SK-N-SH (cell line): ENCODE results near the gene GALNT17. TPM values are rescaled to one million over a fixed set of nuclear protein-coding genes. Genes with fewer than 3 reads are reported as not detected.
"Not testable (repeated sequence)": the region's sequence is repeated elsewhere in the genome, so short reads cannot be mapped to it uniquely, and the experiment has no call there.

ENCODE experiments used
- CTCF ChIA-PET: fragments of 300-600, 350-600 bp; formaldehyde crosslinking; extraction: SDS; loops from one replicate; lab custom pipeline; 2021; lab: Yijun Ruan, JAX
- POLR2A ChIA-PET: fragments of 350-600 bp; sonication (Branson Sonifier 250); formaldehyde crosslinking; extraction: SDS; loops from one replicate; lab custom pipeline; 2020; ENCODE audit warnings: antibody characterized with exemption, inconsistent platforms; lab: Yijun Ruan, JAX
- DNase-seq: peaks from one replicate; pipeline ENCODE4 v3.0.0; 2012
- H2AFZ ChIP-seq: fragments of 200-600 bp; sonication (generic); 2 replicates; pipeline ENCODE4 v1.8.1; 2016; ENCODE audit warnings: antibody characterized with exemption, mild to moderate bottlenecking, low read depth
- H3F3A ChIP-seq: fragments of 200-600 bp; sonication (generic); replicated peaks from 2 replicates; pipeline ENCODE3; 2016; ENCODE audit warnings: antibody characterized with exemption, mild to moderate bottlenecking; ENCODE audit not compliant: insufficient read depth
- H3K27ac ChIP-seq, 2 experiments: fragments of 200-500 bp in 1 of 2; fragments of 200-600 bp in 1 of 2; sonication (Bioruptor generic) in 1 of 2; sonication (generic), shearing (Covaris generic) in 1 of 2; 2 replicates each; pipeline versions ENCODE4 v1.5.1 to v1.6.1; 2014 to 2016; ENCODE audit warnings: low read depth in 2 of 2, inconsistent platforms in 1 of 2, low read length in 1 of 2, mild to moderate bottlenecking in 1 of 2, mixed read lengths in 1 of 2
- H3K27me3 ChIP-seq: fragments of 200-600 bp; sonication (generic), shearing (Covaris generic); 2 replicates; pipeline ENCODE4 v1.6.1; 2016; ENCODE audit warnings: mixed run types; ENCODE audit not compliant: insufficient read depth
- H3K36me3 ChIP-seq, 2 experiments: fragments of 200-500 bp in 1 of 2; fragments of 200-600 bp in 1 of 2; sonication (Bioruptor generic) in 1 of 2; sonication (generic) in 1 of 2; replicated peaks in 1 of 2; 2 replicates each; pipeline versions ENCODE3 to v1.5.1; 2014 to 2016; ENCODE audit warnings: low read length in 1 of 2, mild to moderate bottlenecking in 1 of 2; ENCODE audit not compliant: insufficient read depth in 2 of 2, control insufficient read depth in 1 of 2
- H3K4me1 ChIP-seq, 2 experiments: fragments of 200-500 bp in 1 of 2; fragments of 200-600 bp in 1 of 2; sonication (Bioruptor generic) in 1 of 2; sonication (generic), shearing (Covaris generic) in 1 of 2; 2 replicates each; pipeline versions ENCODE4 v1.5.1 to v1.6.1; 2014 to 2016; ENCODE audit warnings: low read depth in 1 of 2, low read length in 1 of 2, mixed run types in 1 of 2; ENCODE audit not compliant: insufficient read depth in 2 of 2, control insufficient read depth in 1 of 2
- H3K4me2 ChIP-seq: fragments of 200-600 bp; sonication (generic), shearing (Covaris generic); 2 replicates; pipeline ENCODE4 v1.6.1; 2017; ENCODE audit warnings: mixed run types
- H3K4me3 ChIP-seq, 2 experiments: fragments of 200-500 bp in 1 of 2; fragments of 200-600 bp in 1 of 2; sonication (Bioruptor generic) in 1 of 2; sonication (generic), shearing (Covaris generic) in 1 of 2; 2 replicates each; pipeline versions ENCODE4 v1.5.1 to v1.8.1; 2014 to 2016; ENCODE audit warnings: low read depth in 2 of 2, inconsistent platforms in 1 of 2, low read length in 1 of 2, mild to moderate bottlenecking in 1 of 2, mixed read lengths in 1 of 2, moderate library complexity in 1 of 2
- H3K79me2 ChIP-seq: fragments of 200-600 bp; sonication (generic); 2 replicates; pipeline ENCODE4 v1.8.1; 2017; ENCODE audit warnings: mild to moderate bottlenecking; ENCODE audit not compliant: insufficient read depth
- H3K9ac ChIP-seq: fragments of 200-600 bp; sonication (generic); 2 replicates; pipeline ENCODE4 v1.6.1; 2017; ENCODE audit warnings: mixed run types
- H3K9me2 ChIP-seq: fragments of 200-600 bp; sonication (generic); 2 replicates; pipeline ENCODE4 v1.6.1; 2017; ENCODE audit warnings: mixed run types
- H3K9me3 ChIP-seq: fragments of 200-600 bp; sonication (generic); 2 replicates; pipeline ENCODE4 v1.6.1; 2017; ENCODE audit warnings: mixed run types, mild to moderate bottlenecking, moderate library complexity
- H4K20me1 ChIP-seq: fragments of 200-600 bp; sonication (generic); 2 replicates; pipeline ENCODE4 v1.6.1; 2017; ENCODE audit warnings: mild to moderate bottlenecking, mixed run types; ENCODE audit not compliant: insufficient read depth
- CHD2 ChIP-seq: fragments of 150-350 bp; IDR thresholded peaks from 2 replicates; pipeline ENCODE4 v1.6.1; 2018; ENCODE audit warnings: low read length; ENCODE audit not compliant: partially characterized antibody
- ELF1 ChIP-seq: IDR thresholded peaks from 2 replicates; pipeline ENCODE4 v1.4.0; 2012
- EZH2phosphoT487 ChIP-seq: fragments of 200-600 bp; sonication (generic); IDR thresholded peaks from 2 replicates; pipeline ENCODE4 v1.6.1; 2017; ENCODE audit warnings: low read depth, mixed run types, mild to moderate bottlenecking, antibody characterized with exemption, moderate library complexity, borderline replicate concordance
- FOSL2 ChIP-seq: IDR thresholded peaks from 2 replicates; pipeline ENCODE4 v1.4.0; 2012; ENCODE audit warnings: low read depth, mild to moderate bottlenecking, moderate library complexity, borderline replicate concordance
- GATA2 ChIP-seq: sonication (generic); formaldehyde crosslinking; IDR thresholded peaks from 2 replicates; pipeline ENCODE4 v1.5.0; 2020; ENCODE audit warnings: mild to moderate bottlenecking, missing genetic modification reagents
- MXI1 ChIP-seq: IDR thresholded peaks from 2 replicates; pipeline ENCODE4 v1.6.1; 2012; ENCODE audit warnings: mild to moderate bottlenecking, low read depth, low read length, improper control_type of control experiment
- NRF1 ChIP-seq: IDR thresholded peaks from 2 replicates; pipeline ENCODE4 v1.6.1; 2012; ENCODE audit warnings: low read depth, mild to moderate bottlenecking, low read length
- POLR2AphosphoS5 ChIP-seq: IDR thresholded peaks from 2 replicates; pipeline ENCODE4 v1.6.1; 2012; ENCODE audit warnings: low read depth, low read length
- RCOR1 ChIP-seq: fragments of 150-350 bp; IDR thresholded peaks from 2 replicates; pipeline ENCODE4 v1.6.1; 2017; ENCODE audit warnings: antibody characterized with exemption, low read length
- RFX5 ChIP-seq: IDR thresholded peaks from 2 replicates; pipeline ENCODE4 v1.6.1; 2012; ENCODE audit warnings: mild to moderate bottlenecking, improper control_type of control experiment, low read length
- SIN3A ChIP-seq: IDR thresholded peaks from 2 replicates; pipeline ENCODE4 v1.6.1; 2012; ENCODE audit warnings: low read depth, mild to moderate bottlenecking, low read length, moderate library complexity, borderline replicate concordance
- SMC3 ChIP-seq: IDR thresholded peaks from 2 replicates; pipeline ENCODE4 v1.6.1; 2012; ENCODE audit warnings: low read depth, low read length, improper control_type of control experiment
- TCF12 ChIP-seq: IDR thresholded peaks from 2 replicates; pipeline ENCODE4 v1.4.0; 2012
- USF2 ChIP-seq: fragments of 150-350 bp; IDR thresholded peaks from 2 replicates; pipeline ENCODE4 v1.6.1; 2017; ENCODE audit warnings: antibody characterized with exemption, low read length, low read depth, borderline replicate concordance
- YY1 ChIP-seq: IDR thresholded peaks from 2 replicates; pipeline ENCODE4 v1.4.0; 2012; ENCODE audit warnings: low read depth, mild to moderate bottlenecking
- WGBS: methylation state at CpG from one replicate; pipeline ENCODE4 v1.1.6; 2017; ENCODE audit warnings: low lambda C conversion rate; 5-methylcytosine and 5-hydroxymethylcytosine counted together
- polyA plus RNA-seq, 3 experiments: library from polyadenylated mRNA; depleted of rRNA; stranded (reverse); fragments of >200 nt; gene quantifications; 2 replicates each; pipeline ENCODE4 v1.2.3, GENCODE V29; 2012
- TF ChIP-seq, protein P1 (sequence below): fragments of 200-600 bp; sonication (generic); IDR thresholded peaks from 2 replicates; pipeline ENCODE4 v1.6.1; 2017; ENCODE audit warnings: antibody characterized with exemption, mild to moderate bottlenecking, moderate library complexity

GALNT17 gene
- polyA plus RNA-seq, 1 of the 3 experiments (the other 2 are of a cell fraction) = not detected

GRCh38 chr7:71639382-71640085 lies 507.6 kb downstream of the GALNT17 start:
- DNase-seq = no peak
- Histone ChIP-seq H3K36me3 (no peaks in the 10 kb centered on the region), H3K9ac (no peak overlapping the region), H3K4me2 (no peak overlapping the region), H3F3A (no peaks in the 10 kb centered on the region), H3K4me1 (no peaks in the 10 kb centered on the region), H4K20me1 (no peaks in the 10 kb centered on the region), H3K9me3 (no peaks in the 10 kb centered on the region), H3K27ac (no peak overlapping the region), H3K9me2 (no peaks in the 10 kb centered on the region), H3K27me3 (no peaks in the 10 kb centered on the region), H3K79me2 (no peaks in the 10 kb centered on the region), H2AFZ (no peak overlapping the region), H3K4me3 (no peak overlapping the region)
- CTCF ChIA-PET = no interaction called here
- whole genome bisulfite sequencing = 43% methylated on average over 12 of the region's 12 CpGs
- POLR2A ChIA-PET = no interaction called here
- no peak for TF ChIP-seq SMC3
- no peak for TF ChIP-seq RCOR1
- no peak for TF ChIP-seq NRF1
- no peak for TF ChIP-seq YY1
- TF ChIP-seq, protein P1, sequence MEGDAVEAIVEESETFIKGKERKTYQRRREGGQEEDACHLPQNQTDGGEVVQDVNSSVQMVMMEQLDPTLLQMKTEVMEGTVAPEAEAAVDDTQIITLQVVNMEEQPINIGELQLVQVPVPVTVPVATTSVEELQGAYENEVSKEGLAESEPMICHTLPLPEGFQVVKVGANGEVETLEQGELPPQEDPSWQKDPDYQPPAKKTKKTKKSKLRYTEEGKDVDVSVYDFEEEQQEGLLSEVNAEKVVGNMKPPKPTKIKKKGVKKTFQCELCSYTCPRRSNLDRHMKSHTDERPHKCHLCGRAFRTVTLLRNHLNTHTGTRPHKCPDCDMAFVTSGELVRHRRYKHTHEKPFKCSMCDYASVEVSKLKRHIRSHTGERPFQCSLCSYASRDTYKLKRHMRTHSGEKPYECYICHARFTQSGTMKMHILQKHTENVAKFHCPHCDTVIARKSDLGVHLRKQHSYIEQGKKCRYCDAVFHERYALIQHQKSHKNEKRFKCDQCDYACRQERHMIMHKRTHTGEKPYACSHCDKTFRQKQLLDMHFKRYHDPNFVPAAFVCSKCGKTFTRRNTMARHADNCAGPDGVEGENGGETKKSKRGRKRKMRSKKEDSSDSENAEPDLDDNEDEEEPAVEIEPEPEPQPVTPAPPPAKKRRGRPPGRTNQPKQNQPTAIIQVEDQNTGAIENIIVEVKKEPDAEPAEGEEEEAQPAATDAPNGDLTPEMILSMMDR = no peak
- TF ChIP-seq TCF12 = no peak
- no peak for TF ChIP-seq RFX5
- no peak for TF ChIP-seq ELF1
- no peak for TF ChIP-seq SIN3A
- no peak for TF ChIP-seq MXI1
- TF ChIP-seq CHD2 = no peak
- TF ChIP-seq POLR2AphosphoS5 = no peak
- no peak for TF ChIP-seq FOSL2
- no peak for TF ChIP-seq EZH2phosphoT487
- TF ChIP-seq GATA2 (CRISPR knock-in tag) = no peak
- TF ChIP-seq USF2 = no peak

DNA sequence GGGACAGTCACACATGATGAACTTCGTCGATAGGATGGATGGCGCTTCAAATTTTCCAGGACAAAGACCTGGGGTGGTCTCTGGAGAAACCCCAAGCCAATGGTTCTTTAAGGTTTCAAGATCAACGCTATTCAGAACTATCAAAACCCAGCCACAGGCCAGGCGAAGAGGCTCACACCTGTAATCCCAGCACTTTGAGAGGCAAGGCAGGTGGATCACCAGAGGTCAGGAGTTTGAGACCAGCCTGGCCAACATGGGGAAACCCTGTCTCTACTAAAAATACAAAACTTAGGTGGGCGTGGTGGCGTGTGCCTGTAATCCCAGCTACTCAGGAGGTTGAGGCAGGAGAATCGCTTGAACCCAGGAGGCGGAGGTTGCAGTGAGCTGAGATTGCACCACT lies 511.1 kb downstream of the GALNT17 start:
- CTCF ChIA-PET, H3K27ac ChIP-seq: not testable (repeated sequence)
- WGBS = 21% methylated on average over 9 of the region's 9 CpGs

More for the DNA sequence above, 511.1 kb downstream of the GALNT17 start:
- H3K27me3 ChIP-seq, H3K36me3 ChIP-seq, H3K79me2 ChIP-seq, H3K4me1 ChIP-seq, H3K4me3 ChIP-seq, DNase-seq, H4K20me1 ChIP-seq, H3K9me3 ChIP-seq, H2AFZ ChIP-seq, H3K4me2 ChIP-seq, H3K9me2 ChIP-seq, POLR2A ChIA-PET, H3F3A ChIP-seq, H3K9ac ChIP-seq: not testable (repeated sequence)
